Astrocyte (in vitro differentiated cells and primary cell): ENCODE results near the gene STRBP.

Source experiments
- EZH2 ChIP-seq: IDR thresholded peaks from 2 replicates; pipeline ENCODE4 v1.6.1; 2012; ENCODE audit warnings: mild to moderate bottlenecking, low read length, inconsistent platforms; ENCODE audit not compliant: insufficient read depth
- TF ChIP-seq, protein P1 (sequence below): IDR thresholded peaks from 2 replicates; pipeline ENCODE4 v1.5.1; 2011; ENCODE audit warnings: low read depth, mild to moderate bottlenecking, inconsistent platforms, low read length, moderate library complexity; ENCODE audit not compliant: insufficient read depth

- TF ChIP-seq, protein P1, sequence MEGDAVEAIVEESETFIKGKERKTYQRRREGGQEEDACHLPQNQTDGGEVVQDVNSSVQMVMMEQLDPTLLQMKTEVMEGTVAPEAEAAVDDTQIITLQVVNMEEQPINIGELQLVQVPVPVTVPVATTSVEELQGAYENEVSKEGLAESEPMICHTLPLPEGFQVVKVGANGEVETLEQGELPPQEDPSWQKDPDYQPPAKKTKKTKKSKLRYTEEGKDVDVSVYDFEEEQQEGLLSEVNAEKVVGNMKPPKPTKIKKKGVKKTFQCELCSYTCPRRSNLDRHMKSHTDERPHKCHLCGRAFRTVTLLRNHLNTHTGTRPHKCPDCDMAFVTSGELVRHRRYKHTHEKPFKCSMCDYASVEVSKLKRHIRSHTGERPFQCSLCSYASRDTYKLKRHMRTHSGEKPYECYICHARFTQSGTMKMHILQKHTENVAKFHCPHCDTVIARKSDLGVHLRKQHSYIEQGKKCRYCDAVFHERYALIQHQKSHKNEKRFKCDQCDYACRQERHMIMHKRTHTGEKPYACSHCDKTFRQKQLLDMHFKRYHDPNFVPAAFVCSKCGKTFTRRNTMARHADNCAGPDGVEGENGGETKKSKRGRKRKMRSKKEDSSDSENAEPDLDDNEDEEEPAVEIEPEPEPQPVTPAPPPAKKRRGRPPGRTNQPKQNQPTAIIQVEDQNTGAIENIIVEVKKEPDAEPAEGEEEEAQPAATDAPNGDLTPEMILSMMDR, result no peak
- no peak for TF ChIP-seq EZH2
These were observed 2.6 kb downstream of the STRBP start for GRCh38 chr9:123265833-123266232.
